ENCODE results near the gene PKM.

Gene PKM

GRCh38 chr15:72238586-72238985 is 7.6 kb upstream of the PKM start:
- Histone ChIP-seq H3K23ac (ENCODE audit: low read length in 2 of 2) (no peak overlapping the region), H3K9me3 (ENCODE audit: control insufficient read depth, low read length) (no peaks in the 10 kb centered on the region), H4K91ac (ENCODE audit: low read length) (no peak overlapping the region), H4K8ac (ENCODE audit: low read length) (no peak overlapping the region), H2AFZ (ENCODE audit: low read depth, low read length) (no peak overlapping the region), H3K27ac (ENCODE audit: low read length, poor library complexity, severe bottlenecking) (peak overlapping the region; percentile 17), H3K4me2 (ENCODE audit: low read length, poor library complexity, severe bottlenecking) (no peak overlapping the region), H3K79me1 (replicated peaks; ENCODE audit: low read length, poor library complexity, severe bottlenecking) (peaks cover 15% of the 10 kb centered on the region), H3K4ac (ENCODE audit: low read depth in 1 of 2, low read length in 2 of 2) (peak overlapping the region in 1 of 2 experiments; percentile 52), H3K18ac (ENCODE audit: low read depth in 1 of 2, low read length in 2 of 2) (no peak overlapping the region), H3K9ac (ENCODE audit: low read length) (peak overlapping the region; percentile 93), H3K4me3 (ENCODE audit: insufficient read depth in 1 of 2, low read depth in 1 of 2, low read length in 2 of 2) (no peak overlapping the region), H2BK120ac (ENCODE audit: low read depth, low read length) (no peak overlapping the region), H3K4me1 (ENCODE audit: control insufficient read depth, insufficient read depth, low read depth, low read length) (peaks cover 12% of the 10 kb centered on the region), H3K36me3 (ENCODE audit: control insufficient read depth in 1 of 2, insufficient read depth in 2 of 2, low read depth in 1 of 2, low read length in 2 of 2) (peaks cover 16 to 41% of the 10 kb centered on the region in 2 experiments), H2BK5ac (ENCODE audit: low read depth, low read length, poor library complexity, severe bottlenecking) (peak overlapping the region; percentile 59), H2BK12ac (ENCODE audit: low read length in 2 of 2) (peak overlapping the region; percentile 79 to 85), H3K27me3 (ENCODE audit: control insufficient read depth in 1 of 2, insufficient read depth in 1 of 2, low read length in 2 of 2) (no peaks in the 10 kb centered on the region), H2AK5ac (ENCODE audit: low read length, severe bottlenecking) (peak overlapping the region; percentile 89), H2BK15ac (ENCODE audit: low read depth, poor library complexity, severe bottlenecking) (no peak overlapping the region), H3K14ac (ENCODE audit: low read length in 2 of 2) (no peak overlapping the region)
- DNase-seq = no peak
- WGBS = 90% methylated on average over 2 of the region's 3 CpGs

- Histone ChIP-seq H3K18ac (ENCODE audit: low read depth in 1 of 2, low read length in 2 of 2) (peak overlapping the region; percentile 40 to 89), H4K8ac (ENCODE audit: low read length) (peak overlapping the region; percentile 24), H2BK15ac (ENCODE audit: low read depth, poor library complexity, severe bottlenecking) (peak overlapping the region; percentile 1), H3K79me1 (replicated peaks; ENCODE audit: low read length, poor library complexity, severe bottlenecking) (peaks cover 15% of the 10 kb centered on the region), H2BK120ac (ENCODE audit: low read depth, low read length) (peak overlapping the region; percentile 86), H3K23ac (ENCODE audit: low read length in 2 of 2) (no peak overlapping the region), H2AFZ (ENCODE audit: low read depth, low read length) (no peak overlapping the region), H3K4me3 (ENCODE audit: insufficient read depth in 1 of 2, low read depth in 1 of 2, low read length in 2 of 2) (no peak overlapping the region), H2AK5ac (ENCODE audit: low read length, severe bottlenecking) (peak overlapping the region; percentile 54), H3K14ac (ENCODE audit: low read length in 2 of 2) (peak overlapping the region in 1 of 2 experiments; percentile 26), H3K9ac (ENCODE audit: low read length) (peak overlapping the region; percentile 93), H3K36me3 (ENCODE audit: control insufficient read depth in 1 of 2, insufficient read depth in 2 of 2, low read depth in 1 of 2, low read length in 2 of 2) (peaks cover 13 to 34% of the 10 kb centered on the region in 2 experiments), H3K27me3 (ENCODE audit: control insufficient read depth in 1 of 2, insufficient read depth in 1 of 2, low read length in 2 of 2) (no peaks in the 10 kb centered on the region), H3K27ac (ENCODE audit: low read length, poor library complexity, severe bottlenecking) (peak overlapping the region; percentile 85), H3K4ac (ENCODE audit: low read depth in 1 of 2, low read length in 2 of 2) (peak overlapping the region in 1 of 2 experiments; percentile 96), H4K91ac (ENCODE audit: low read length) (peak overlapping the region; percentile 62), H3K4me2 (ENCODE audit: low read length, poor library complexity, severe bottlenecking) (no peak overlapping the region), H3K4me1 (ENCODE audit: control insufficient read depth, insufficient read depth, low read depth, low read length) (peaks cover 13% of the 10 kb centered on the region), H2BK12ac (ENCODE audit: low read length in 2 of 2) (peak overlapping the region; percentile 29 to 92), H2BK5ac (ENCODE audit: low read depth, low read length, poor library complexity, severe bottlenecking) (peak overlapping the region; percentile 9), H3K9me3 (ENCODE audit: control insufficient read depth, low read length) (no peaks in the 10 kb centered on the region)
- WGBS = 88% methylated on average over 1 of the region's 1 CpG
- no peak for DNase-seq
Measured at GRCh38 chr15:72237853-72238224, 6.8 kb upstream of the PKM start.

GRCh38 chr15:72237029-72237852 is 6.3 kb upstream of the PKM start:
- peak overlapping the region; percentile 47 for H4K8ac ChIP-seq (ENCODE audit: low read length)
- H3K4ac ChIP-seq (ENCODE audit: low read depth in 1 of 2, low read length in 2 of 2) = peak overlapping the region; percentile 94 to 97
- H3K36me3 ChIP-seq (ENCODE audit: control insufficient read depth in 1 of 2, insufficient read depth in 2 of 2, low read depth in 1 of 2, low read length in 2 of 2) = peaks cover 13 to 28% of the 10 kb centered on the region in 2 experiments
- H2AFZ ChIP-seq (ENCODE audit: low read depth, low read length) = no peak overlapping the region
- H2BK120ac ChIP-seq (ENCODE audit: low read depth, low read length) = peak overlapping the region; percentile 95
- H3K4me2 ChIP-seq (ENCODE audit: low read length, poor library complexity, severe bottlenecking) = peak overlapping the region; percentile 55
- peak overlapping the region; percentile 97 for H2BK5ac ChIP-seq (ENCODE audit: low read depth, low read length, poor library complexity, severe bottlenecking)
- peak overlapping the region; percentile 98 for H2AK5ac ChIP-seq (ENCODE audit: low read length, severe bottlenecking)
- 0% methylated on average over 2 of the region's 3 CpGs for WGBS
- no peaks in the 10 kb centered on the region for H3K27me3 ChIP-seq (ENCODE audit: control insufficient read depth in 1 of 2, insufficient read depth in 1 of 2, low read length in 2 of 2)
- H3K4me1 ChIP-seq (ENCODE audit: control insufficient read depth, insufficient read depth, low read depth, low read length) = peaks cover 17% of the 10 kb centered on the region
- peak; percentile 99 for DNase-seq
- peak overlapping the region; percentile 92 to 96 for H3K23ac ChIP-seq (ENCODE audit: low read length in 2 of 2)
- peak overlapping the region; percentile 100 for H3K27ac ChIP-seq (ENCODE audit: low read length, poor library complexity, severe bottlenecking)
- H3K14ac ChIP-seq (ENCODE audit: low read length in 2 of 2) = peak overlapping the region in 1 of 2 experiments; percentile 87
- peak overlapping the region in 1 of 2 experiments; percentile 82 for H3K4me3 ChIP-seq (ENCODE audit: insufficient read depth in 1 of 2, low read depth in 1 of 2, low read length in 2 of 2)
- peak overlapping the region; percentile 94 to 97 for H3K18ac ChIP-seq (ENCODE audit: low read depth in 1 of 2, low read length in 2 of 2)
- no peak overlapping the region for H2BK15ac ChIP-seq (ENCODE audit: low read depth, poor library complexity, severe bottlenecking)
- peak overlapping the region; percentile 93 for H3K9ac ChIP-seq (ENCODE audit: low read length)
- H3K9me3 ChIP-seq (ENCODE audit: control insufficient read depth, low read length) = no peaks in the 10 kb centered on the region
- H4K91ac ChIP-seq (ENCODE audit: low read length) = peak overlapping the region; percentile 97
- peak overlapping the region; percentile 82 to 97 for H2BK12ac ChIP-seq (ENCODE audit: low read length in 2 of 2)
- H3K79me1 ChIP-seq (replicated peaks; ENCODE audit: low read length, poor library complexity, severe bottlenecking) = peaks cover 11% of the 10 kb centered on the region

- Histone ChIP-seq H4K8ac (ENCODE audit: low read length) (peak overlapping the region; percentile 47), H4K91ac (ENCODE audit: low read length) (peak overlapping the region; percentile 97), H3K4ac (ENCODE audit: low read depth in 1 of 2, low read length in 2 of 2) (peak overlapping the region; percentile 94 to 97), H3K27me3 (ENCODE audit: control insufficient read depth in 1 of 2, insufficient read depth in 1 of 2, low read length in 2 of 2) (no peaks in the 10 kb centered on the region), H3K4me1 (ENCODE audit: control insufficient read depth, insufficient read depth, low read depth, low read length) (peaks cover 17% of the 10 kb centered on the region), H2BK120ac (ENCODE audit: low read depth, low read length) (peak overlapping the region; percentile 95), H3K18ac (ENCODE audit: low read depth in 1 of 2, low read length in 2 of 2) (peak overlapping the region; percentile 94 to 97), H3K79me1 (replicated peaks; ENCODE audit: low read length, poor library complexity, severe bottlenecking) (peaks cover 11% of the 10 kb centered on the region), H2BK12ac (ENCODE audit: low read length in 2 of 2) (peak overlapping the region; percentile 82 to 97), H3K36me3 (ENCODE audit: control insufficient read depth in 1 of 2, insufficient read depth in 2 of 2, low read depth in 1 of 2, low read length in 2 of 2) (peaks cover 6 to 20% of the 10 kb centered on the region in 2 experiments), H2BK5ac (ENCODE audit: low read depth, low read length, poor library complexity, severe bottlenecking) (peak overlapping the region; percentile 8), H3K9me3 (ENCODE audit: control insufficient read depth, low read length) (no peaks in the 10 kb centered on the region), H3K14ac (ENCODE audit: low read length in 2 of 2) (peak overlapping the region in 1 of 2 experiments; percentile 87), H2AK5ac (ENCODE audit: low read length, severe bottlenecking) (peak overlapping the region; percentile 98), H3K23ac (ENCODE audit: low read length in 2 of 2) (peak overlapping the region; percentile 75 to 96), H3K4me2 (ENCODE audit: low read length, poor library complexity, severe bottlenecking) (peak overlapping the region; percentile 55), H2BK15ac (ENCODE audit: low read depth, poor library complexity, severe bottlenecking) (peak overlapping the region; percentile 94), H2AFZ (ENCODE audit: low read depth, low read length) (no peak overlapping the region), H3K4me3 (ENCODE audit: insufficient read depth in 1 of 2, low read depth in 1 of 2, low read length in 2 of 2) (peak overlapping the region in 1 of 2 experiments; percentile 82), H3K9ac (ENCODE audit: low read length) (peak overlapping the region; percentile 93), H3K27ac (ENCODE audit: low read length, poor library complexity, severe bottlenecking) (peak overlapping the region; percentile 100)
- DNase-seq = no peak
- WGBS = 69% methylated on average over 2 of the region's 2 CpGs
Measured at GRCh38 chr15:72236381-72237003, 5.5 kb upstream of the PKM start.

Data from mesenchymal stem cell (in vitro differentiated cells and primary cell).